WERI-Rb-1 (cell line): ENCODE data around the gene TOX2.

Source experiments
- DNase-seq: peaks from one replicate; pipeline ENCODE4 v3.0.0-alpha.2; 2020
- H3K27ac ChIP-seq: fragments of 250-450 bp; sonication (Bioruptor Pico); 2 replicates; pipeline ENCODE4 v1.5.1; 2020; ENCODE audit warnings: mild to moderate bottlenecking, moderate library complexity
- H3K27me3 ChIP-seq: fragments of 250-450 bp; sonication (Bioruptor Pico); 2 replicates; pipeline ENCODE4 v1.5.1; 2021; ENCODE audit warnings: mild to moderate bottlenecking, low read depth, moderate library complexity; ENCODE audit not compliant: insufficient read depth, severe bottlenecking
- H3K36me3 ChIP-seq: fragments of 250-450 bp; sonication (Bioruptor Pico); 2 replicates; pipeline ENCODE4 v1.5.1; 2020; ENCODE audit warnings: mild to moderate bottlenecking, moderate library complexity
- H3K4me3 ChIP-seq: 2 replicates; pipeline ENCODE4 v1.5.1; 2011; ENCODE audit warnings: low read depth, mild to moderate bottlenecking, control low read depth, low read length
- H3K9me3 ChIP-seq: fragments of 250-450 bp; sonication (Bioruptor Pico); 2 replicates; pipeline ENCODE4 v1.5.1; 2021; ENCODE audit warnings: mild to moderate bottlenecking, moderate library complexity; ENCODE audit not compliant: severe bottlenecking
- TF ChIP-seq, protein P1 (sequence below): IDR thresholded peaks from 2 replicates; pipeline ENCODE4 v1.5.1; 2011; ENCODE audit warnings: low read depth, mild to moderate bottlenecking, control low read depth, inconsistent platforms, low read length

The TOX2 gene

DNA sequence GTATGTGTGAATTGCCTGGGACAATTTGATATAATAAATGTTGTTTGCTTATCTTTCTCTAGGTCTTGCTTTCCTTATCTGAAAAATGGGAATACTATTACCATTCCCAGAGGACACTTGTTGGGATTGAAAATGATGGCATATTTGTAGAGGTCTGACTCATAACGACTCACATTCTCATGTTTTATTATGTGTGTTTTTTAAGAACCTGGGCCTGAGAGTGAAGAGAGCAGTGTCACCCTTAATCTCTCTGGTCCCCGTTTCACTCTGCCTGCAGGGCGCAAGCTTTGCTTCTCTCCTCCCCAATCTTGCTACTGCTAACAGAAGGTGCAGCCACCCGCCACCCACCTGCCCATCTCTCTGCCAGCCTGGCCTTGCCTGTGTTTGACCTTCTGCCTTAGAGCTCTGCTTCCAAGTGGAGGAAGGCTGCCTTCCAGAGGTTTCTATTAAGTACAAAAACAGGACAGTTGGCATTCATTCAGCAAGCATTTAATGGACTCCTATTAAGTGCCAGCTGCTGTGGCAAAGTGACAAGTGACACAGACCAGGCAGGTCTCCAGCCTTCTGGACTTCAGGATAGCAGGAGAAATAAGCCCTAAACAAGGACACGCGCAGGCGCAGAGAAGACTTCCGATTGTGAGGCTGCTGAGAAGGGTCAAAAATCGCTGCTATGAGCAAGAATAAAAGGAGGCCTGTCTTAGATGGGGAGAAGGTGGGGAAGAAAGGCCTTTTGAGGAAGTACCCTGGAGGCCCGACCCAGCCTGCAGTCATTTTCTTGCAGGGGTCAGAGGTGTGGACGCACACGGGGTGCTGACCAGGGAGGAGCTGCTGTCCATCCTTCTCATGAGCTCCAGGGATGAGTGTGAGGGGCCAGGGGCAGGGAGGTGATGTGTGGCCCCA is 159.8 kb downstream of the TOX2 start:
- Histone ChIP-seq H3K27me3 (peaks cover 54% of the 10 kb centered on the region), H3K9me3 (no peaks in the 10 kb centered on the region), H3K36me3 (no peaks in the 10 kb centered on the region), H3K4me3 (no peak overlapping the region), H3K27ac (no peak overlapping the region)
- DNase-seq: no peak
- TF ChIP-seq, protein P1, sequence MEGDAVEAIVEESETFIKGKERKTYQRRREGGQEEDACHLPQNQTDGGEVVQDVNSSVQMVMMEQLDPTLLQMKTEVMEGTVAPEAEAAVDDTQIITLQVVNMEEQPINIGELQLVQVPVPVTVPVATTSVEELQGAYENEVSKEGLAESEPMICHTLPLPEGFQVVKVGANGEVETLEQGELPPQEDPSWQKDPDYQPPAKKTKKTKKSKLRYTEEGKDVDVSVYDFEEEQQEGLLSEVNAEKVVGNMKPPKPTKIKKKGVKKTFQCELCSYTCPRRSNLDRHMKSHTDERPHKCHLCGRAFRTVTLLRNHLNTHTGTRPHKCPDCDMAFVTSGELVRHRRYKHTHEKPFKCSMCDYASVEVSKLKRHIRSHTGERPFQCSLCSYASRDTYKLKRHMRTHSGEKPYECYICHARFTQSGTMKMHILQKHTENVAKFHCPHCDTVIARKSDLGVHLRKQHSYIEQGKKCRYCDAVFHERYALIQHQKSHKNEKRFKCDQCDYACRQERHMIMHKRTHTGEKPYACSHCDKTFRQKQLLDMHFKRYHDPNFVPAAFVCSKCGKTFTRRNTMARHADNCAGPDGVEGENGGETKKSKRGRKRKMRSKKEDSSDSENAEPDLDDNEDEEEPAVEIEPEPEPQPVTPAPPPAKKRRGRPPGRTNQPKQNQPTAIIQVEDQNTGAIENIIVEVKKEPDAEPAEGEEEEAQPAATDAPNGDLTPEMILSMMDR: no peak

DNA sequence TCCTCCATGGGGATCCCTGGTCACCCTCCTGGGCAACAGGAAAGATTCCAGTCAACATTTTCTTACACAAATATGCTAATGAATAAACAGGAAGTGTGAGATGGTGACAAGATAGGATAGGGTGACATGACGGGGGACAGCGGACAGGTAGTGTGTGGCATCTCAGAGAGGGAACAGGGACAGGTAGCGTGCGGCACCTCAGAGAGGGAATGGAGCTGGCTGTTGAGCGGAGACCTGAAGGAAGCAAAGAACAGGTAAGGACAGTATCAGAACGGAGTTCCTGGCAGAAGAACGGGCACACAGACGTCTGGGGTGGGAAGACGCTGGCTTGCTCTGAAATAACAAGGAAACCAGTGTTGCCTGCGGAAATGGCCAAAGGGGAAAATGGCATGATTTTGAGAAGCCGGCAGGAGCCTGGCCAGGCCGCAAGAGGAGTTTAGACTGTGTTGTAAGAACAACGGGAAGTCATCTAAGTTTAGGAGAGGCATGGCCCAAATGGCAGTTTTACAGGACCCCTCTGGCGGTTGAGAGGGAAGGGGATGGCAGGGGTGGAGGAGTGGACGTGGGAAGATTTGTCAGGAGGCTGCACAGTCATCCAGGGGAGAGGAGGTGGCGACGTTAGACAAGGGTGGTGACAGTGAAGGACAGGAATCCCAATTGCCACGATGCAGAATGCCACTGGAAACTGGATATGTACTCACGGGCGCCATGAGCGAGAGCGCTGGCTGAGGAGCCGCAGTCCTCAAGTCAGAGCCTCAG is 160.7 kb downstream of the TOX2 start:
- peaks cover 46% of the 10 kb centered on the region for H3K27me3 ChIP-seq
- no peak overlapping the region for H3K27ac ChIP-seq
- DNase-seq: no peak
- H3K4me3 ChIP-seq: no peak overlapping the region
- H3K9me3 ChIP-seq: no peaks in the 10 kb centered on the region
- H3K36me3 ChIP-seq: no peaks in the 10 kb centered on the region
- TF ChIP-seq, protein P1: no peak

DNA sequence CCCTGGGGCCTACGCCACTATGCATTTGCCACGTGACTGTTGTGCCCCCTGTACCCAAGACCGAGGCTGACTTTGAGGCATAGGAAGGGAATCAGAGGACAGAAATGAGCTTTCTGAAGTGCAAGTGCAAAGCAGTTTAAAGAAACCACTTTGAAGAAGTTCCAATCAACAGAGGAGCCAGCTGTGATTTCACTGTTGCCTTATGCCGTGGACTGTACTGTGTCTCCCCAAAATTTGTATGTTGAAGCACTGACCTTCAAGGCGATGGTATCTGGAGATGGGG is 161.2 kb downstream of the TOX2 start:
- DNase-seq: no peak
- no peak overlapping the region for H3K27ac ChIP-seq
- no peaks in the 10 kb centered on the region for H3K36me3 ChIP-seq
- H3K27me3 ChIP-seq: peaks cover 40% of the 10 kb centered on the region
- H3K9me3 ChIP-seq: no peaks in the 10 kb centered on the region
- no peak overlapping the region for H3K4me3 ChIP-seq
- TF ChIP-seq, protein P1: no peak

DNA sequence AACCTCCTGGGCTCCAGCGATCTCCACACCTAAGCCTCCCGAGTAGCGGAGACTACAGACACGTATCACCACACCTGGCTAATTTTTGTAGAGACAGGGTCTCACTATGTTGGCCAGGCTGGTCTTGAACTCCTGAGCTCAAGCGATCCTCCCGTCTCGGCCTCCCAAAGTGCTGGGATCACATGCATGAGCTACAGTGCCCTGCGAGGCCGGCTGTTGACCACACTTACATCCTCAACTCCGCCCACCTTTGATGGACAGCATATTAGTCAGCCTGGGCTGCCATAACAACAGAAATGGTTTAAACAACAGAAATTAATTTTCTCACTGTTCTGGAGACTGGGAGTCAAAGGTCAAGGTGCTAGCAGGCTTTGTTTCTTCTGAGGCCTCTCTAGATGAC is 164.6 kb downstream of the TOX2 start:
- no peak for DNase-seq
- H3K36me3 ChIP-seq: no peaks in the 10 kb centered on the region
- peaks cover 9% of the 10 kb centered on the region for H3K27me3 ChIP-seq
- no peaks in the 10 kb centered on the region for H3K9me3 ChIP-seq
- H3K4me3 ChIP-seq: no peak overlapping the region
- TF ChIP-seq, protein P1: no peak
- H3K27ac ChIP-seq: no peak overlapping the region

DNA sequence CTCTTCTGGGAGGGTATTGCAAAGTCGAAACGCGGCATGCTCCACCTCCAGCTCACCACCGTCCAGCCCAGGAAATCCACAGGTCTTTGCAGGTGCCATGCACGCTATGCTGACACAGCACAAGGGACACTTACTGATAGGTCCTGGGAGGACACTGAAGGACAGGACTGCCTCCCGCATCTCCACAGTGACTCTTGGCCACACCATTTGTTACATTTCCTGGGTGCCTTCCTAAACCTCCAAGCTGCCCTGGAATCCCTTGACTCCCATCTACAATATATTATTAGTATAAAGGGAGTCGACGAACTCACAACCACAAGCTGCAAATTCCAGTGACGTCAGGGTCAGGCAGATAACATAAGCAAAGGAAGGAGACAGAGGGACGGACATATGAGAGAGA is 165.4 kb downstream of the TOX2 start:
- Histone ChIP-seq H3K9me3 (no peaks in the 10 kb centered on the region), H3K4me3 (no peak overlapping the region), H3K36me3 (no peaks in the 10 kb centered on the region), H3K27me3 (peaks cover under 1% of the 10 kb centered on the region), H3K27ac (no peak overlapping the region)
- no peak for DNase-seq
- TF ChIP-seq, protein P1: no peak
